ENCODE results near the gene CENPU. TPM values are rescaled to one million over a fixed set of nuclear protein-coding genes. Genes with fewer than 3 reads are reported as not detected.

The CENPU gene
- total RNA-seq, 1 experiment from 2014 or later: 38.2 TPM

GRCh38 chr4:184644553-184645307, 89.2 kb downstream of the CENPU start:
- Histone ChIP-seq H3K9me3 (ENCODE audit: low read length) (no peaks in the 10 kb centered on the region), H3K27me3 (ENCODE audit: low read length) (no peaks in the 10 kb centered on the region), H3K4me2 (ENCODE audit: low read length) (no peak overlapping the region), H3K27ac (ENCODE audit: low read length) (no peak overlapping the region), H3K9me2 (replicated peaks; ENCODE audit: low read length) (no peaks in the 10 kb centered on the region), H3K9ac (ENCODE audit: low read length) (no peak overlapping the region), H3K36me3 (ENCODE audit: low read depth, low read length) (no peaks in the 10 kb centered on the region; the same call in 1 of the 2 replicates), H2AFZ (ENCODE audit: low read length) (no peak overlapping the region), H3K4me1 (ENCODE audit: insufficient read depth, low read length) (peaks cover 11% of the 10 kb centered on the region), H4K20me1 (ENCODE audit: low read length) (no peaks in the 10 kb centered on the region), H3K79me2 (ENCODE audit: low read length) (peaks cover 79% of the 10 kb centered on the region), H3K4me3 (ENCODE audit: low read length) (no peak overlapping the region), H3F3A (ENCODE audit: low read length, unreplicated experiment) (no peaks in the 10 kb centered on the region)
- TF ChIP-seq EZH2phosphoT487 (IDR thresholded peaks at IDR 0.05; ENCODE audit: borderline replicate concordance, low read length) (no peak), CTCF (conservative IDR thresholded peaks at IDR 0.05; ENCODE audit: low read depth, low read length) (no peak), EZH2 (IDR thresholded peaks at IDR 0.05; ENCODE audit: low read length, unreplicated experiment) (no peak)
- ATAC-seq: no peak
- DNase-seq: no peak
- BruUV-seq (replicated peaks): no TSS peak
- intact Hi-C loops (cut with micrococcal nuclease): loop anchor here (5.0 to 10.0 kb wide), 2 partner anchors 103 to 240 kb away; no protein-coding TSS in a partner anchor
- ChIA-PET CTCF (no interaction called here), POLR2A (ENCODE audit: unreplicated experiment) (no interaction called here)

Other genes with a start within 250 kb of the CENPU start
- 11.1 and 13.2 TPM in 2 replicates for gene CASP3, start 84.6 kb downstream of the CENPU start, total RNA-seq (2014; rRNA removed)
- 9.3 and 9.4 TPM in 2 replicates for gene PRIMPOL, start 84.4 kb downstream of the CENPU start, total RNA-seq (2014; rRNA removed)
- 20.0 and 22.9 TPM in 2 replicates for gene ACSL1, start 91.9 kb upstream of the CENPU start, total RNA-seq (2014; rRNA removed)